NB4 (cell line): ENCODE measurements around the gene ASCC2.

Experiments
- DNase-seq: peaks from one replicate; pipeline ENCODE4 v3.0.0; 2010; ENCODE audit warnings: low read depth
- H3K4me3 ChIP-seq: one replicate; pipeline ENCODE4 v1.5.1; 2011; ENCODE audit warnings: mild to moderate bottlenecking, low read depth, low read length, moderate library complexity
- MAX ChIP-seq: IDR thresholded peaks from 2 replicates; pipeline ENCODE4 v1.6.1; 2011; ENCODE audit warnings: low read depth, low read length
- MYC ChIP-seq: IDR thresholded peaks from 2 replicates; pipeline ENCODE4 v1.6.1; 2011; ENCODE audit warnings: low read depth, low read length
- POLR2A ChIP-seq: IDR thresholded peaks from 2 replicates; pipeline ENCODE4 v1.6.1; 2011; ENCODE audit warnings: mild to moderate bottlenecking; ENCODE audit not compliant: insufficient read length; ENCODE audit errors: extremely low read depth
- TF ChIP-seq, protein P1 (sequence below): IDR thresholded peaks from one replicate; pipeline ENCODE4 v1.5.1; 2012; ENCODE audit warnings: low read depth, low read length

The ASCC2 gene

DNA sequence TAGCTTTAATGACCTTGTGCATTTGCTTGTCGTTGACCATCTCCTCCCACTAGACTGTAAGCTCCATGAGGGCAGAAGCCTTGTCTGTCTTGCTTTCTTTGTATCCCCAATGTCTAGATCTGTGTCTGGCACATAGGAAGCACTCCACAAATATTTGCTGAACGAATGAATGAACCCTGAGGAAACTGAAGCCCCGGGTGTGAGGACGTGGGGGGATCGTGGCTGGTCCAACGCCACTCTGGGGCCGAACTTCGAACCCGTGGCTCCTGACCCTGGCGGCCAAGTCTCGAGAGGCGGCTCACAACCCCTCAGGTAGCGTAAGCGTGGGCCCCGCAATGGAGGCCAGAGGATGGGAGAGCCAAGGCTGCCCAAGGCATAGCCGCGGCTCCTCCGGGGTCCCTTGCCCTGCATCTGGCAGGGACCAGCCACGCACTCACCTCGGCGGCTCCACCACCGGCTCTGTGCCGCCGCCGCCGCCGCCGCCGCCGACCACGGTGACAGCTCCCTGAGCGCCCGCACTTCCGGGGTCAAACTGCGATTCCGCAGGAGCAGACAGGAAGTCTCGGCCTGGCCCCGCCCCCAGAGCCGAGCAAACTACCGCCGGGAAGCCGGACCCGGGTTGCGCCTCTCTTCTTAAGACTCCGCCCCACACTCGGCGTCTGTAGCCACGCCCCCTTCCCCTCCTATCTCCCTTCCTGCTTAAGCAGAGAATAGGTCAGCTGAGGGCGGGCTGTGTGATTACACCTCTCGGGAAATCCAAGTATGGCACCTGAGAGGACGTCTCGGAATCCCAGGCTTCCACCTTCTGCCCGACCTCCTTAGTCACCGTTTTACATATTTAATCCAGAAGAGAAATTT, at the start of gene ASCC2:
ASCC2 (minus strand) TSS at position 534 of the 858 bp plus-strand sequence. CDS start 5,949 bp downstream, outside the sequence.
- H3K4me3 ChIP-seq: peak within 1 kb of the TSS; percentile 95
- peak; percentile 61 for TF ChIP-seq POLR2A
- TF ChIP-seq MYC: no peak
- TF ChIP-seq MAX: peak; percentile 37; the same call in 1 of the 2 replicates
- TF ChIP-seq, protein P1, sequence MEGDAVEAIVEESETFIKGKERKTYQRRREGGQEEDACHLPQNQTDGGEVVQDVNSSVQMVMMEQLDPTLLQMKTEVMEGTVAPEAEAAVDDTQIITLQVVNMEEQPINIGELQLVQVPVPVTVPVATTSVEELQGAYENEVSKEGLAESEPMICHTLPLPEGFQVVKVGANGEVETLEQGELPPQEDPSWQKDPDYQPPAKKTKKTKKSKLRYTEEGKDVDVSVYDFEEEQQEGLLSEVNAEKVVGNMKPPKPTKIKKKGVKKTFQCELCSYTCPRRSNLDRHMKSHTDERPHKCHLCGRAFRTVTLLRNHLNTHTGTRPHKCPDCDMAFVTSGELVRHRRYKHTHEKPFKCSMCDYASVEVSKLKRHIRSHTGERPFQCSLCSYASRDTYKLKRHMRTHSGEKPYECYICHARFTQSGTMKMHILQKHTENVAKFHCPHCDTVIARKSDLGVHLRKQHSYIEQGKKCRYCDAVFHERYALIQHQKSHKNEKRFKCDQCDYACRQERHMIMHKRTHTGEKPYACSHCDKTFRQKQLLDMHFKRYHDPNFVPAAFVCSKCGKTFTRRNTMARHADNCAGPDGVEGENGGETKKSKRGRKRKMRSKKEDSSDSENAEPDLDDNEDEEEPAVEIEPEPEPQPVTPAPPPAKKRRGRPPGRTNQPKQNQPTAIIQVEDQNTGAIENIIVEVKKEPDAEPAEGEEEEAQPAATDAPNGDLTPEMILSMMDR: no peak
- peak; percentile 98 for DNase-seq

- DNase-seq: no peak
- no peak overlapping the region for H3K4me3 ChIP-seq
- no peak for TF ChIP-seq MYC
- no peak for TF ChIP-seq MAX
- TF ChIP-seq POLR2A: no peak
- TF ChIP-seq, protein P1: no peak
Measured at GRCh38 chr22:29887358-29887757, 49.3 kb upstream of the ASCC2 start.

GRCh38 chr22:29886596-29886995, 48.5 kb upstream of the ASCC2 start:
- no peak for TF ChIP-seq MYC
- no peak for TF ChIP-seq POLR2A
- no peak for TF ChIP-seq MAX
- TF ChIP-seq, protein P1: no peak
- DNase-seq: peak; percentile 62
- H3K4me3 ChIP-seq: no peak overlapping the region

DNA sequence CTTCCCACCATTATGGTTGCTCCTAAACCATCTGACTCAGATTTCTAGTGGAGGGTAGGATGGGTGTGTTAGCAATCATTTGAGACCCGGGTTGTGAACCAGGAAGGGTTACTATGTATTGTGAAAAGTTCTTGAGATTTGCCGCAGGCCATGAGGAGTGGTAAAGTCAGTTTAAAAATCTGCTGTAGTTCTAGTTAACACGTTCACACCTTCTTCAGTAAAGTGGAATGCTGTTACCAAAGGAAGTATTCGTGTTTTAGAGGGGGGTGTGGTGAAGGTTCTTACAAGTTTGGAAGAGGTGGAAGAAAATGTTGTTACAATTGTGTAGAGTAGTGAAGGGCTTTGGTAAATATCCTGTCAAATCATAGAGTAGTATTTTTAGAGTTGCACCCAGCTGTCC, 47.5 kb upstream of the ASCC2 start:
- peak overlapping the region; percentile 8 for H3K4me3 ChIP-seq
- DNase-seq: no peak
- no peak for TF ChIP-seq MAX
- no peak for TF ChIP-seq MYC
- TF ChIP-seq, protein P1: no peak
- no peak for TF ChIP-seq POLR2A

GRCh38 chr22:29883775-29884097, 45.7 kb upstream of the ASCC2 start:
- TF ChIP-seq POLR2A (no peak), MAX (no peak)
- H3K4me3 ChIP-seq: peak overlapping the region; percentile 64
- DNase-seq: no peak

GRCh38 chr22:29883045-29883774, 45.1 kb upstream of the ASCC2 start, which contains the start of gene MTMR3:
TSS of gene MTMR3 (plus strand) at chr22:29883174. CDS start at chr22:29971060, 87,886 bp downstream.
- peak; percentile 92 for DNase-seq
- TF ChIP-seq MAX: no peak
- no peak for TF ChIP-seq MYC
- TF ChIP-seq, protein P1: peak; percentile 37
- TF ChIP-seq POLR2A: no peak
- peak within 1 kb of the TSS; percentile 64 for H3K4me3 ChIP-seq
